Measurements from ENCODE around the gene TMEM86A.

TMEM86A gene

DNA sequence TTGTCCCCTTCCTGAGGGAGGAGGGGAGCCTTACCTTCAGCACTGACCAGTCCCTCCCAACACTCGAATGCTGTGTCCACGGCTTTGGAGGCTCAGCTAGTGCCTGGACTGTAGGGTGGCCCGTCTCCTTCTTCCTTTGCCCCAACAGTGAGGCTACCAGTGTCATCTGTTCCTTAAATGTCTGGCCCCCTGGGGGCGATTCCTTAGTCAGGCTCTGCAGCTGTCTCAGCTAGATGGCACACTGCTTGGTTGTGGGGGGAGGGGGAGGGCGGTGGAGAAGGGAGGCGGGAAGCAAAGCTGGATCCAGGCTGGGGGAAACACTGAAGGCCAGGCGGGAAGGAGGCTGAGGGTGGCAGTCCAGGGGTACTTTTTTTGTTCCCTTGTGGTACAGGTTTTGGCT lies 27.5 kb downstream of the TMEM86A start, which contains the start of gene IGSF22:
Gene IGSF22, minus strand, starts transcription at position 149 of the 400 bp plus-strand sequence. CDS start 1,952 bp downstream, outside the sequence.
- DNase-seq (ENCODE audit: low read depth in 2 of 2) = no peak

DNA sequence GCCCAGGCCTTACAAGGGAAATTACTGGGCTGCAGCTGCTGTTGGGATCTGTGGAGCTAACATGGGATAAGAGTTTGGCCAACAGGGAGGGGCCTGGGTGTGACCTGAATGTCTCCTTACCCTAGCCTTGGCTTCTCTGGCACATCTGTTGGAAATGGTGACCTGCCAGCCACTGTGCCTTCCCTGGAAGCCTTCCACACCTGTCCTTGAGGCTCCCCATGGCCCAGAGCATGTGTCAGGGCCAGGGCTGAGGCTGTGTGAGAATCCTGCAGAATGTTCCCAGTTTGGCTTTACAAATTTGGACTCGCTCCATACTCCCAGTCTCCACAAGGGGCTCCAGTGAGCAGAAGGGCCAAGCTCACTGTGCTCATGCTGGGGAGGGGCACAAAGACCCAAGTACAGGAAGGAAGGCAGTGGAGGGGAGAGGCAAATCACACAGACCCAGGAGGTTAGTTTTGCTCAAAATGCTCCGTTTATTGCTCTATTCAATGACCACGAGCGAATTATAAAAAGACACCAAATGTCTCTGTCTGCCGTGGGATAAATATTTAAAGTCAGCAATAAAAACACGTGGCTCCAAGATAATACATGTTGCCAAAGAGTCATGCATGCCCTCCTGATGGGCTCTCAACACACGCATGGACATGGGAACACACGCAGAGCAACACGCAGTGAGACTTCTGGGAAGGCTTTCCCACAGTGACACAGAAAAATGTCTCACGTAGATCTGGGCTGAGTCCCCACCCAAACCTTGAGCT lies 29.1 kb downstream of the TMEM86A start:
- peak in 1 of 2 donors; percentile 19 for DNase-seq (ENCODE audit: low read depth in 2 of 2)

DNA sequence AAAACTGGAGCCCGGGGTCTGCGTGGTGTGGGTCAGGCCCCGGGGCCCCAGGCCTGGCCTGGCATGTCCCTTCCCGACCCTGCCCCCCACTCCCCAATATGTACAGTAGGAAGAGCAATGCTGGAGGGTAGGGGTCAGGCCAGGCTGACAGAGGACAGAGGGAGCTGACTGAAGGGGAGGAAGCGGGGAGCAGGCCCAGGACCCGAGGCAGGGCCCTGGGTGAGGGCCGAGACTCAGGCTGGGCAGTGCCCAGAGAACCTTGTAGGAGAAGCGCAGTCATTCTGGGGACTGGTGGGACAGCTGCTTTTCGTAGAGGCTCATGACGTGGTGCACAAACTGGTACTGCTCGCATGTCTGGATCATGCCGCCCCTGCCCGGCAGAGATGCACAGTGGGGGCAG lies 30.1 kb downstream of the TMEM86A start:
- no peak for DNase-seq (ENCODE audit: low read depth in 2 of 2)

DNA sequence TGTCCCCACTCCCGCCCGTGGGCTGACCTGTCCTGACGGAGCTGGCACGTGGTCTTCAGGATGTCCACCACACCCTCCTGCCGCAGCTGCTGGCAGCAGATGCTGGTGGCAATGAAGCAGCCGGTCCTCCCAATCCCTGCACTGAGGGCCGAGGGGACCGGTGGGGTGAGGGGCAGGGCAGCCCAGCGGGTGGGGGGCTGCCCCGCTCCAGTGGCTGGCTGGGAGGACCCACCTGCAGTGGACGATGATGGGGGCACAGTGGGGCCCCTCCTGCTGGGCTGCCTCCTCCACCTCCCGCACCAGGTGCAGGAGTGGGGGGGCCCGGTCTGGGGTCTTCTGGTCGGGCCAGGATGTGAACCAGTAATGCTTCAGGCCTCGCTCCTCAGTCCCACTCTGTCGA lies 30.8 kb downstream of the TMEM86A start:
- DNase-seq (ENCODE audit: low read depth in 2 of 2) = no peak

DNA sequence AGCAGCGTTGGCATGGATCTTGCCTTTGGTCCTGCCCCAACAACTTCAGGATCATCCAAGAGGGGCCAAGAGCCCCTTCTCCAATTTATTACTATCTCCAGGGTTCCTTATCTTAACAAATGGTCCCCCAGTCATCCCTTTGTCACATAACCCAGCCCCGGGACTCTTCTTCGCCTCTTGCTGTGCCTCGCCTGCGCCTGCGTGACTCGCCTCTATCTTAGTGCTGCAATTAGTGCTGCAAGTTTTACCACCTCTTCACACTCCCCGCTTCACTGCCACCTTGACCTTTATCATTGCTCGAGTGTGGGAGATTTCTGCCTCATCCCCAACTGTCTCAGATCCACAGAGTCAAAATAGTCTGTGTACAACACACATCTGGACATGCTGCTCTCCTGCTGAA lies 31.4 kb downstream of the TMEM86A start:
- no peak for DNase-seq (ENCODE audit: low read depth in 2 of 2)

DNA sequence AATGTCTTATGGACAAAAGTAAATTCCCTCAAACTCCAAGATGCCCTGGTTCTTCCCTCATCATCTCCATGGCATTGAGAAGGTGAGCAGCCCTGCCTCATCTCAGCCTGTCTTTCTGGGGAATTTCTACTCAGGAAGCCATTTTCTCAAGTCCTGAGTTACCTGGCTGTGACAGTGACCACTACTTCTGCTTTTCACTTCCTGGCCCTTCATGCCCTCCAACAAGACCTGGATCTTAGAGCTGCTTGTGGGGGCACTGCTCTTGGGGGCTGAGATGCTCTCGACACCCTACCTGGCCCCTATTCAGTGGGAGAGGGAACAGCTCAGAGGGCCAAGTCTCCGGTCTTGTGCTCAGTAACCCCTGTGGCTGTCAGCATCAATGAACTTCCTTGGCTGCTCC lies 32.9 kb downstream of the TMEM86A start:
- no peak for DNase-seq (ENCODE audit: low read depth in 2 of 2)

DNA sequence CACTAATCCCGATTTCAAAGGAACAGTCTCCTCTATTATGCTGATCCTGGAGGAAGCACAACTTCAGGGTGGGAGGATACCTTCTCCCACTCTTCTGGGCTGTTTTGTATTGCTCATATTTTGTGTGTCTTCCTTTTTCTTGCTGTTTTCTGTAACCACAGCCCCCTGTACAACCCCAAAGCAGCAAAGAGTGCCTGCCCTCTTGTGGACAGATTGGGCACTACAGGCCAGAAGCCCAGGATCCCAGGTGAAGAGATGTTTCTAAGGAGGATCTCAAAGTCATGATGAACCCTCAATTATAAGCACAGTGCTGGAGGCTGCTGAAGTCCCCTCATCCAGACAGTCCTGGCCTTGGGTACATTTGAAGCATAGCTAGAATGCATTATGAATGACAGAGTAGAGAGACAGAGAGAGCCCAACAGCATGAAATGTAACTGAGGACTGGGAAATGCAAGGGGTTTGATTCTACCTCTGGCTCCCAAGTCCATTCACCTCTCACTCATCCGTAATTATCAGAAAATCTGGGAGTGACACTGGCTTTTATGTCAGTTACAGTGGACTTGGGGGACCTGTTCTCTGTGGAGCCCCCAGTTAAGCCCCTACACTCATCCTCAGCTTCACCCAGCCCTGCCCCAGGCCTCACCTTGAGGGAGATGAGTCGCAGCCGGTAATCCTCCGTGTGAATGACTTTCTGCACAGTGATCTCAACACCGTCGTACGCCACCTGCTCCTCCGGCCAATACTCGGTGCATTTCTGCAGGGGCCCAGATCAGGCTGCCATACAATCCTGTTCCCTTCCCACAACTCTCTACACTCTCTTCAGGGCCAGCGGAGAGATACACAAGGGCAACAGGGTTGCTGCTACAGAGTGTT lies 33.6 kb downstream of the TMEM86A start:
- DNase-seq (ENCODE audit: low read depth in 2 of 2) = peak; percentile 48 to 57

DNA sequence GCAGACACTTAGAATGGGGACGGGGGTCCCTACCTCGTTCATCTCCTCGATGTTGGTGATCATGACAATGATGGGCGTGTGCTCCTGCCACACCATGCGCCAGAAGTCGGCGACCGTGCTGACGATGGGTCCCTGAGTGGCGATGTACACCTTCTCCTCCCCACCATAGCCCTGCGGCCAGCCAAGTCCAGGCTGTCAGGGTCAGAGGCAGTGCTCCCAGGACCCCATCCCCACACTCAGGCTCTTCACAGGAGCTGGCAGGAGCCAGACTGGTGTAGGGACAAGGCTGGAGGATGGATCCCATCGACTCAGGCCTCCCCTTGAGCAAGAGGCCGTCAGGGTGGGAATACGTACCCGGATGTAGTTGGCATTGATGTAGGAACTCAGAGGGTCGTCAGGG lies 34.6 kb downstream of the TMEM86A start:
- DNase-seq (ENCODE audit: low read depth in 2 of 2) = no peak

DNA sequence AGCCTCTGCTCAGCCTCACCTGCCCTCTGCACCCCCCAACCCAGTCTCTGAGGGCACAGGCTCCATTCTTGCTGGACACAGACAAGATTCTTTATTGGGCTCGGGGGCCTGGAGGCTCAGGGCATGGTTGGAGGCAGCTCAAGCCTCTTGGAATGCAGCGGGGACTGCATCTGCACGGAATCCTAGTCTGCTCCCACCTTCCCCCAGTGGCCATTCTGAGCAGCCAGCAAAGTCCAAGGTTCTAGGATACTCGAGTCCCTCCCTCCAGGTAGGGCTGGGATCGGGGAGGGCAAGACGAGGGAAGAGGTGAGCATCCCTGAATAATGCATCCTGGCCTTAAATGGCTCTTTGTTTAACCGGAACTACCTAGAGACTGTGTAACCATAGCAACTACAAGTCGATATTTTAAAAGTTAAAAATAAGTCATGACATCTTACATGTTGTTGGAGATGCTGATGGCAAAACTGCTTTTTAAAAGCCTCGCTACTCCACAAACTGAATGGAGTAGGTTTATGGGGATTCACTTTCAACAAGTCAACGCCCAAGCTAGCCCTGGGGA lies 38.1 kb downstream of the TMEM86A start:
- DNase-seq (ENCODE audit: low read depth in 2 of 2) = no peak

DNA sequence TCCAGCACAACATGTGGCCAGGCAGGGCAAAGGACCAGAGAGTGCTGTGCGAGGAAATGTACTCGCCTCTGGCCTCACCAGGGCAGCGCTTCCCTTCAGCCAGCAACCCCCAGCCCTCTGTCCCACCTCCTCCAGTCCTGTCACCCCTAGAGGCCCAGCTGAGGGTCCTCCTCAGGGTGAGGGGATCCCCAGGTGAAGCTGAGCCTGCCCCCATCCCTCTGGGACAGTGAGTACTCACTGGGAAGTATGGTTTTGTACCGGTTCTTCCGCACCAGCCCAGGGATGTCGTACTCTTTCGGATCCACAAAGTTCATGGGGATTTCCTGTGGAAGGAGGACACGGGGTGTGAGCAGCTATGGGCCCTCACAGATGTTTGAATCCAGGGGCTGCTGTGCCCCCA lies 39.1 kb downstream of the TMEM86A start:
- no peak for DNase-seq (ENCODE audit: low read depth in 2 of 2)

DNA sequence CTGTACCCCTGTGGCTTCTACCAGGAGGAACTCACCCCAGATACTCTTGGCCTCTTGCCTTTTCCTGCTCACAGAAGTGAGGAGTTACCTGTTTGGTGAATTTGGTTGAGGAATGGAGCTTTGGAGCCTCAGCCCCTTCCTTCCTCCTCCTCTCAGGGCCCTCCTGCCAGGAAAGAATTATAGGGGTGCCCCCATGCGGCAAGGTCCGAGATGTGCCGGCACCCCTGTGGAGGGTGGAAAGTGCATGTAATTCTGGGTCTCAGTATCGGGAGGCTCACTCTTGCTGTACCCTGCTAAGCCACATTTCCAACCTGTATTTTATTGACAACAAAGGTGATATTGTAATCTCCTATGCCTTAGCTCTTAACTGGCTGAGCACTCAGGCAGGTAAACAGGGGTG lies 41.1 kb downstream of the TMEM86A start:
- no peak for DNase-seq (ENCODE audit: low read depth in 2 of 2)

DNA sequence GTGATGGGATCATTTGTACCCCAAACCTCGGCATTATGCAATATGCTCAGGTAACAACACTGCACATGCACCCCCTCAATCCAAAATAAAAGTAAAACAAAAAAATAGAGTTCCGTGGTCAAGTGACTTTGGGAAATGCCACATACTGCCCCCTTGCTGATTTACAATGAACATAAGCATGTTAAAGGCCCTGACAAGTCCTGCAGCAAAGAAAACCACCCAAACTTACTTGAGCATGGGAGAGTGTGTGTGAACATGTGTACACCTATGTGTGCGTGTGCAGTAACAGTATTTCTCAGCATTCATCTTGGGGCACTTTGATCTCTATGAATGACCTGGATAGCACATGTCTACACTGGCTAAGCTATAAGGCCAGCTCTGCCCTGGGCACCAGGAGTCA lies 43.2 kb downstream of the TMEM86A start:
- no peak for DNase-seq (ENCODE audit: low read depth in 2 of 2)

DNA sequence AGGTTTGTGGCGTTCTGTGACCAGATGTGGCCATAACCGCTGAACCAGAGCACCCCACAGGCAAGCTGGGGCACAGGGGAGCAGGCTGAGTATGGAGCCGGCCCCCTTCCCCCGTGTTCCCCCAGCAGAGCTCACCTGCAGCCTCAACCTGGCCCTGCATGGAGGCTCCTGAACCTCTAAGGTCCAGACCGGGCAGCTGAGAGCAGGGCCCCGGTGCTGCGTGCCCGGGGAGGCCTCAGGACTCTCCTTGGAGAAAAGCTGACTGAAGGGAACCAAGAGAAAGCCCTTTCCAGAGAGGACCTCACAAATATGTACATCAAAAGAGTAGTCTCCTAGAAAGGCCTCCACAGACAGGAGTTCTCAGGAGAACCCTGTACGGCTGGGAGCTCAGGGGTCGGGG lies 44.8 kb downstream of the TMEM86A start:
- DNase-seq (ENCODE audit: low read depth in 2 of 2) = no peak

DNA sequence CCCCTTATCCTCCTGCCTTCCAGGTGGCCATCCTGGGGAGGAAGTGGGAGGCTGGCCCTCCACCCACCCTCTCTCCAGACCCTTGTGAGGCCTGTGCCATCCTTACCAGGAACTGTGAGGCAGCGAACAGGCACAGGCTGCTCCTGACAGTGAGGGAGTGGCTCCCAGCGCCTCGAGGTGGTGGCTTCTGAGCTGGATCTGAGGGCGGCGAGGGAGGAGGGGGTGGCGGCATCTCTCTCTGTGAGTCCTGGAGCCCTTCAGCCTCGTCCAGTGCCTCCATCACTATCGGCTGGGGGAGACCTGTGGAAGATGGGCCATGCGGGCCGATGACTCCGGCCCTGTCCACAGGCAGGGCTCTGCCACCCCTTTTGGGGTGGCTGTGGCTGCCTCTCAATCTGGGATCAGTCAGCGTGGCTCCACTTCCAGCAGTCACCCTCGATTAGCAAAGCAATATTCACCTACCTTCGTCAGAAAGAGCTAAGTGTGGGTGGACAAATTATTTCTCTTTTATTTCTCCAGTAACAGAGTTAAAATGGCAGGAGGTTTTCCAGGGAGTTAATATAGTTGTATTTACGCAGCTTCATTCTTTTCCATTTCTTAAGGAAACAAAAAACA lies 45.4 kb downstream of the TMEM86A start:
- no peak for DNase-seq (ENCODE audit: low read depth in 2 of 2)

DNA sequence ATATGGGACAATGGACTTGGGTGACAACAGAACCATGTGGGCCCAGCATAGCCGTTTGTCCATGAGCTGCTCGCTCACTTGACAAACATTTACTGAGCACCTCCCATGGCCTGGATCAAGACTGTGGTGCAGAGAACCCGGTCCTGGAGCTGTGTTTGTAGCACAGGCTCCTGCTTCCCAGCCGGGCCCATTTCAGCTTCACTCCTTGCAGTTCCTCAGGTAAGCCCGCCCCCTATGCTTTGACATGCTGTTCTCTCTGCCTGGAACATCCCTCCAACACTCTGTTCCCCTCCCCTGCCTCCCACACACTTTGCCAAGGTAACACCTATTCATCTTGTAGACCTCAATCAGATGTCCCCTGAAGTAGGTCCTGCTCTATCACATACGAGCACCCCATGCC lies 46.7 kb downstream of the TMEM86A start:
- DNase-seq (ENCODE audit: low read depth in 2 of 2) = no peak

DNA sequence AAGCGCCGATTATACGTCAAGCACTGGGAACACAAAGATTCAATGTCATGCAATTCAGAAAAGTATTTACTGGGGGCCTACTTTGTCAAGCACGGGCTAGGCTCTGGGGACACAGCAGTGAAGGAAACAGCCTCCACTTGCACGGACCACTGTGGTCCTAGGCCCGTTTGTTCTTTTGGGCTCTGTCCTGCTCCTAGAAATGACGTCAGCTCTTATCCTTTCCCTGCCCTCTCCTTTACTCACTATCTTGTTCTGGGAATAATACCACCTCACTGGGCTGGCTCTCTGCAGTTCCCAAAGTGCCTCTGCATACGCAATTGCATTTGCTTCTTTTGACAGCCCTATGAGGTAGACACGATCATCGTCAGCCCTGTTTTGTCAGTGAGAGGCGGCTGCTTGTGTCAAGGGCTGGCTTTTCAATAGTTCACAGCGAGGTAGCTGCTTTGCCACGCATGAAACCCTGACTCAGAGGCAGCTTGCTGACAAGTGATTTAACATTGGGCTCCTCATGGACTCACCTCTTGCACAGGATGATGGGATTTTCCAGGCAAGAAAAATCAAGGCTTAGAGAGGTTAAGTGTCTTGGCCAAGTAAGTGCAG lies 50.3 kb downstream of the TMEM86A start:
- no peak for DNase-seq (ENCODE audit: low read depth in 2 of 2)

DNA sequence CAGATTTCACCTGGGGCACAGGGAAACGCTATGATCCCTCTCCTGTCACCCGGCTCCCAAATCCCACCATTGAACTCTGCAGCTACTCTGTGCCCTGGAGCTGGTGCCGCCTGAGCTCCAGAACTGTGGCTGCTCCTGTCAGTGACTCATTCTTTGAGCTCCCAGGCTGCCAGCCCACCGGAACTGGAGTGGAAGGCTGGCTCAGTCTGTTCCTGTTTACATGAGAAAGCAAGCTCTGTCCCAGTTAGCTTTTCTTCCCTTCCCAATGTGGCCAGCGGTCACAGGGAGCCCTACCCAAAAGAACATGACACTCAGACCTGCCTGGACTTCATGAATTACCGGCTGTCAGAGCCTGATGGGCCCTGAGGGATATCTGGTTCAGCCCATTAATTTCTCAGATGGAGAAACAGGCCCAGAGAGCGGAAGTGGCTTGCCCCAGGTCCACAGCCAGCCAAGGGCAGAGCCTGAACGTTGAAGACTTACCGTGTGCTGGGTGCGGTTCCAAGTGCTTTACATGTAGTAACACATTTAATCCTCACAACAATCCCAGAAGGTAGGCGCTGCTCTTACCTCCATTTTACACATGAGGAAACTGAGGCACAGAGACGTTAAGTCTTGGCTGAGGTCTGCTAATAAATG lies 51.2 kb downstream of the TMEM86A start:
- DNase-seq (ENCODE audit: low read depth in 2 of 2) = no peak

DNA sequence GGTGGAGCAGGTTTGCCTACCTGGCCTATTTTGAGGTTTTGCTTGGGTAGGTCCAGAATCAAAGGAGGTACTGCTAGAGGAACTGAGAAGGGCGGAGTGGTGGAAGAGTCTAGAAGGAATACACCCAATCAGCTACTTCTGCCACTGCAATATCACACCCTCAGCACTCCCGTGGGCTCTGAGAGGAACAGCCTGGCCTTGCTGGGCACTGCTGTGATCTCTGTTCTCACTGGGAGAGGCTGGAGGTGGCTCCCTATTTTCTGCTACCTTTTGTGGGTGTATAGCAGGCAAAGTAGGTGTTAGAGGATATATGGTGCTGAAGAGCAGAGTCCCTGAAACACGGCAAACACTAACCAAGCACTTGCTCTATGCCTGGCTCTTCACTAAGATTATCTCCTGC lies 52.4 kb downstream of the TMEM86A start:
- no peak for DNase-seq (ENCODE audit: low read depth in 2 of 2)

DNA sequence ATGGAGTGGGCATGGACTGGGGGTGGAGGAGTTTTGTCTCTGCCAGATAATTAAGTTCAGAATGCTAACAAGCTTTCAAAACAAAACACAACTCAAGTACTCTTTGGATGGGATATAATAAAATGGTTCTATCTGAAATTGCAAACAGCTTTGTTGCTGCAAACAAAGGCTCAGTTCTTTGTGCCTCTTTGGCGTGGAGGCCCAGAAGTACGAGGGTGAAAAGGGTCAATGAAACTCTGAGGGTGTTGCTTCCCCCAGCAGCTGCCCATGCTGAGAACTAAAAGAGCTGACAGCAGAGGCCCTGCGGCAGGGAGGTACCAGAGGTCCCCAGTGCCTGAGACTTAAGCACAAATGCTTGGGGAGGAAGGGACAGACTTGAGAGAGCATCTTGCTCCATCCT lies 53.9 kb downstream of the TMEM86A start:
- no peak for DNase-seq (ENCODE audit: low read depth in 2 of 2)

DNA sequence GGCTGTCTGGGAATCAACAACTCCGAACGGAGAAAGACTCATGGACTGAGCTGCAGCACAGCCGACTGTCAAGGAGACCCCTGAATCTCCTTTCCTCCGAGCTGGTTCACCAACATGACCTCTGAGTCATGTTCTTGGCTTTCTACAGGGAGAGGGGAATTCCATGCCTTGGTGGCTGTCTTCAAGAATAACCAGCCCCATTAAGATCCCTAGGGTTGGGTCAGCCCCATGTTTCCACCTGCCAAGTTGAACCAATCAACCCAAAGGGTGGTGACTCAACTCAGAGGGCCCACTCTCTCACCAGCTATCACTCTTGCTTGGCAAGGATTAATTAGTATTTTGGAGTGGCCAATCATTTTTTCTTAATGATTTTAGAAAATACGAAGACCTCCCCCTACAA lies 55.7 kb downstream of the TMEM86A start:
- DNase-seq (ENCODE audit: low read depth in 2 of 2) = no peak
